ENCODE measurements around the gene HMOX1. TPM values are rescaled to one million over a fixed set of nuclear protein-coding genes. Genes with fewer than 3 reads are reported as not detected.

The HMOX1 gene
- total RNA-seq, 2 donors from 2014 or later: 9.3 to 32.0 TPM

DNA sequence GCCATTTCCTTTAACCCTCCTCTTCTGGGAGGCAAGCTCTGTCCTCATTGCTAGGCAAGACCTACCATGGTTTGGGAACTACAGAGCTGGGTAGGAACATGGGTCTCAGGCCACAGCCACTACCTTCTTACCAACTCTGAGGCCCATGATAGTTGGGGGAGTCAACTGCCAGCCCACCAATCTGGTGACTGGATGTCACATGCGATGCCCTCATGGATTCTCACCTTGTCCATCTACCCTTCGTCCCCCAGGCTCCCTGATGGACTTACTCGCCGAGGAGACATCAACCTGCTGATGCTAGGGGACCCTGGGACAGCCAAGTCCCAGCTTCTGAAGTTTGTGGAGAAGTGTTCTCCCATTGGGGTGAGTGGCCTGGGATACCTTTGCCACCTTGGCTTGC is 32.7 kb downstream of the HMOX1 start:
- intact Hi-C loops (cut with DNase I): no loop called here
- H3K27ac ChIP-seq: no peak overlapping the region
- TF ChIP-seq POLR2A (IDR thresholded peaks at IDR 0.05): no peak
- TF ChIP-seq, protein P1, sequence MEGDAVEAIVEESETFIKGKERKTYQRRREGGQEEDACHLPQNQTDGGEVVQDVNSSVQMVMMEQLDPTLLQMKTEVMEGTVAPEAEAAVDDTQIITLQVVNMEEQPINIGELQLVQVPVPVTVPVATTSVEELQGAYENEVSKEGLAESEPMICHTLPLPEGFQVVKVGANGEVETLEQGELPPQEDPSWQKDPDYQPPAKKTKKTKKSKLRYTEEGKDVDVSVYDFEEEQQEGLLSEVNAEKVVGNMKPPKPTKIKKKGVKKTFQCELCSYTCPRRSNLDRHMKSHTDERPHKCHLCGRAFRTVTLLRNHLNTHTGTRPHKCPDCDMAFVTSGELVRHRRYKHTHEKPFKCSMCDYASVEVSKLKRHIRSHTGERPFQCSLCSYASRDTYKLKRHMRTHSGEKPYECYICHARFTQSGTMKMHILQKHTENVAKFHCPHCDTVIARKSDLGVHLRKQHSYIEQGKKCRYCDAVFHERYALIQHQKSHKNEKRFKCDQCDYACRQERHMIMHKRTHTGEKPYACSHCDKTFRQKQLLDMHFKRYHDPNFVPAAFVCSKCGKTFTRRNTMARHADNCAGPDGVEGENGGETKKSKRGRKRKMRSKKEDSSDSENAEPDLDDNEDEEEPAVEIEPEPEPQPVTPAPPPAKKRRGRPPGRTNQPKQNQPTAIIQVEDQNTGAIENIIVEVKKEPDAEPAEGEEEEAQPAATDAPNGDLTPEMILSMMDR (IDR thresholded peaks at IDR 0.05): no peak
- 97 to 98% methylated on average over 4 of the region's 4 CpGs for WGBS, 2 donors
- no peak overlapping the region for H3K4me3 ChIP-seq
- no peaks in the 10 kb centered on the region for H3K4me1 ChIP-seq
- no peaks in the 10 kb centered on the region for H3K27me3 ChIP-seq
- ATAC-seq: no peak
- no peak for DNase-seq
- H3K9me3 ChIP-seq: no peaks in the 10 kb centered on the region
- H3K36me3 ChIP-seq (replicated peaks in 1 of 2; ENCODE audit: insufficient read depth in 1 of 2, low read depth in 2 of 2): peaks cover 4 to 26% of the 10 kb centered on the region in 2 donors

DNA sequence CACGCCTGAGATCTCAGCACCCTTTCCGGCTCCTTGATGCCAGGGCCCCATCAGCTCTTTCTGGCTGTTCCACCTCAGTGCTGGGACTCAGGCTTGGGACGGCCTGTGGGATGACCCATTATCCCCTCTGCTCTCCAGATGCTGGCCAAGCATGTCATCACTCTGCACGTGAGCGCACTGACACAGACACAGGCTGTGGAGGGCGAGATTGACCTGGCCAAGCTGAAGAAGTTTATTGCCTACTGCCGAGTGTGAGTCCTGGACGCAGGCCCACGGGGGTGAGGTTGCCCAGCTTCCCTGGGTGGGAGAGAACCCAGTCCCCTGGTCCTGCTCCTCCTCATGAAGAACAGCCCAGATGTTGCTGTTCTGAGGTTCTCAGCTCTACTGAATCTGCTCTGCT is 36.7 kb downstream of the HMOX1 start:
- WGBS, 2 donors: 85 to 100% methylated on average over 6 to 9 of the region's 9 CpGs
- no peak overlapping the region for H3K27ac ChIP-seq
- TF ChIP-seq, protein P1 (IDR thresholded peaks at IDR 0.05): no peak
- no peak for TF ChIP-seq POLR2A (IDR thresholded peaks at IDR 0.05)
- peaks cover 4 to 30% of the 10 kb centered on the region in 2 donors for H3K36me3 ChIP-seq (replicated peaks in 1 of 2; ENCODE audit: insufficient read depth in 1 of 2, low read depth in 2 of 2)
- H3K27me3 ChIP-seq: no peaks in the 10 kb centered on the region
- no peaks in the 10 kb centered on the region for H3K4me1 ChIP-seq
- ATAC-seq (no peak), DNase-seq (no peak)
- no peak overlapping the region for H3K4me3 ChIP-seq
- no peaks in the 10 kb centered on the region for H3K9me3 ChIP-seq
- intact Hi-C loops (cut with DNase I): no loop called here

DNA sequence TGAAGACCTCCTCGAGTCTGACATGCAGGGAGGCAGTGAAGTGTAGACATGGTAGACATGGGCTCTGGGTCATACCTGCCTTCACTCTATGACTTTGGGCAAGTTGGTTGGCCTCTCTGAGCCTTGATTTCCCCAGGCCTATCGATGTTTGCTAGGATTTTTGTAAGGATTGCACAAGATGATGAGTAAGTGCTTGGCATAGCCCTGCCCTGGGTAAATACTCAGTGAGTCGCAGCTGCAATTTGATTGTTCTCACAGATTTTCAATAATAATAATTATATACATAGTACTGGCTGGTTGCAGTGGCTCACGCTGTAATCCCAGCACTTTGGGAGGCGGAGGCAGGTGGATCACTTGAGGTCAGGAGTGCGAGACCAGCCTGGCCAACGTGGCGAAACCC is 37.2 kb downstream of the HMOX1 start:
- DNase-seq (no peak), ATAC-seq (no peak)
- Histone ChIP-seq H3K27ac (no peak overlapping the region), H3K4me1 (no peaks in the 10 kb centered on the region), H3K36me3 (replicated peaks in 1 of 2; ENCODE audit: insufficient read depth in 1 of 2, low read depth in 2 of 2) (peaks cover 4 to 29% of the 10 kb centered on the region in 2 donors), H3K9me3 (no peaks in the 10 kb centered on the region), H3K27me3 (no peaks in the 10 kb centered on the region), H3K4me3 (no peak overlapping the region)
- intact Hi-C loops (cut with DNase I): no loop called here
- 86 to 90% methylated on average over 8 of the region's 8 CpGs for WGBS, 2 donors
- no peak for TF ChIP-seq POLR2A (IDR thresholded peaks at IDR 0.05)
- TF ChIP-seq, protein P1 (IDR thresholded peaks at IDR 0.05): no peak

DNA sequence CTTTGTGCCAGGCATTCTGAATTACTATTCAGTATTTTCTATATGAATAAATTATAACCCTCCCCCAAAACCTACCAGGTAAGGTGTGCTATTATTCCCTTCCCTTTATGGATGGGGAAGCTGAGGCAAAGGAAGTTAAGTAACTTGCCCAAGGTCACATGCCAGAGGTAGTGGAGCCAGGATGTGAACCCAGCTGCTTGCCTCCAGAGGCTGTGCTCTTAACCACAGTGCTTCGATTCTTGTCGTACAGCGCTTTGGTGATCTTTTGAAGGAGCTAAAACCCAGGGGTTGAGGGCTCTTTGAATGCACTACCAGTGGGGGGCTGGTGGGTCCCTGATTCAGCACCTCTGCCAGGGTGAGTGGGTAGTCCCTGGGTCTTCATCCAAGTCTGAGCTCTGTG is 37.8 kb downstream of the HMOX1 start:
- Histone ChIP-seq H3K27ac (no peak overlapping the region), H3K4me1 (no peaks in the 10 kb centered on the region), H3K9me3 (no peaks in the 10 kb centered on the region), H3K4me3 (no peak overlapping the region), H3K27me3 (no peaks in the 10 kb centered on the region), H3K36me3 (replicated peaks in 1 of 2; ENCODE audit: insufficient read depth in 1 of 2, low read depth in 2 of 2) (peaks cover 4 to 28% of the 10 kb centered on the region in 2 donors)
- TF ChIP-seq, protein P1 (IDR thresholded peaks at IDR 0.05): no peak
- TF ChIP-seq POLR2A (IDR thresholded peaks at IDR 0.05): no peak
- intact Hi-C loops (cut with DNase I): no loop called here
- WGBS, 2 donors: 78 to 96% methylated on average over 3 of the region's 3 CpGs
- ATAC-seq: no peak
- no peak for DNase-seq

DNA sequence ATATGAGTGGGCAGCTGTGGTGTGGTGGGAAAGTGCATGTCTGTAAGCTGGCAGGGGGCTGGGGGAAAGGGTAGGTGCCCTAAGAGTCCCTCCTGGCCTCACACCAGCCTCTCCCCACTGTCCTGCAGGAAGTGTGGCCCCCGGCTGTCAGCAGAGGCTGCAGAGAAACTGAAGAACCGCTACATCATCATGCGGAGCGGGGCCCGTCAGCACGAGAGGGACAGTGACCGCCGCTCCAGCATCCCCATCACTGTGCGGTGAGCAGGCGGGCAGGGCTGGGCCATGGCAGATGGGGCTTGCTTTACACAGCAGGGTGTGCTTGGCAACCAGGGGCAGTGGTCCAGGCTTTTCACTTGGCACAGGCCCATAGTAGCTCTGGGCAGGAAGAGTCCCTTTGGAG is 38.9 kb downstream of the HMOX1 start:
- intact Hi-C loops (cut with DNase I): no loop called here
- TF ChIP-seq, protein P1 (IDR thresholded peaks at IDR 0.05): no peak
- no peak for TF ChIP-seq POLR2A (IDR thresholded peaks at IDR 0.05)
- peaks cover 4 to 27% of the 10 kb centered on the region in 2 donors for H3K36me3 ChIP-seq (replicated peaks in 1 of 2; ENCODE audit: insufficient read depth in 1 of 2, low read depth in 2 of 2)
- ATAC-seq (no peak), DNase-seq (no peak)
- H3K27ac ChIP-seq: no peak overlapping the region
- no peaks in the 10 kb centered on the region for H3K9me3 ChIP-seq
- no peak overlapping the region for H3K4me3 ChIP-seq
- H3K4me1 ChIP-seq: no peaks in the 10 kb centered on the region
- WGBS, 2 donors: 80 to 95% methylated on average over 1 to 9 of the region's 10 CpGs
- H3K27me3 ChIP-seq: no peaks in the 10 kb centered on the region
